GM21723 (cell line): Measurements from ENCODE around the gene PDLIM5.

Experiments used
- ATAC-seq: cut with Tn5 transposase; IDR thresholded peaks from one replicate; pipeline ENCODE4 v1.9.1; 2021; ENCODE audit warnings: mild to moderate bottlenecking, moderate library complexity; ENCODE audit not compliant: unreplicated experiment

PDLIM5 gene

GRCh38 chr4:94678896-94679295, 227.2 kb downstream of the PDLIM5 start:
- ATAC-seq: no peak

DNA sequence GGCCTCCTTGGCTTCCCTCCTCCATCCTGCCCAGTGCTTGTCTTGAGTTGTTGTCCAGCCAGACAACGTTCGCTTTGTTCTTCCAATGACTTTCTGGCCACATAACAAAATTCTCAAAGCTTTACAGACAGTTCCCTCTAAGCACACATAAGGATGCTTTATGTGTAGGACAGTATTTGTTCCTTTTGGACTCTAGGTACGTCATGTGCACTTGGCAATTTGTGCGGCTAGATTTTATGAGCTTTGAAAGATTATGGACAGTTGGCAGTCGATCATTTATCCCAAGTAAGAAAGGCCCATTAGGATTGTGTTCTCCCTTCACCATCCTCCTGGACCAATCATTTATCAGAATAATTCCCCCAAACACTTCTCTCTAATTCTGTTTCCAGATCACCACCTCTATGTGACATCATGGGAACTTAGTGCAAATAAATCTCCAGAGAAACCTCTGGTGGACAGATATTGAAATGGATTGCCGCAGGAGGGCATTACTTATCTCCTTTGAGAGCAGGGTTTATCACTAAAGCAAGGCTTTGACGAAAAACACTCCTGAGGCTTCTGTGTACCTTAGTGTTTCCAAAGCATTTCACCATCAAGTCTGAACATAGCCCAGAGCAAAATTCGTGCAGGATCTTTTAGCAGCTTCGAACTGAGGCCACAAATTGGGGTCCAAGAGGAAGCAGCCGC, 228.6 kb downstream of the PDLIM5 start:
- ATAC-seq: no peak

DNA sequence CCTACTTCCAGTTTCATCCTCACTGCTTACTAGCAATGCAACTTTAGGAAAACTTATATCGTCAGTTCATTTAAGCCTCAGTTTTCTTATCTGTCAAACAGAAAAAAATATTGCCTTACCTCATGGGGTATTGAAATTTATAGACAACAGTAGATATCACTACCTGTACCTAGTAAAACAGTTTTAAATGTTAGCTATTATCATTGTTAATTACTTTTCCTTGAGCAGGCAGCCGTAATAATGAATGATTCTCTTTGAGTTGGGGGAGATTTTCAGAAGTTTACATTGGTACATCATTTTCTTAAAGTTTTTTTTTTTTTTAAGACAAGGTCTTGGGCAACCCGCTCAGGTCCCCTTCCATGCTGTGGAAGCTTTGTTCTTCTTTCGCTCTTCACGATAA, 234.3 kb downstream of the PDLIM5 start:
- no peak for ATAC-seq

GRCh38 chr4:94689155-94689860, 237.6 kb downstream of the PDLIM5 start:
- ATAC-seq: no peak

DNA sequence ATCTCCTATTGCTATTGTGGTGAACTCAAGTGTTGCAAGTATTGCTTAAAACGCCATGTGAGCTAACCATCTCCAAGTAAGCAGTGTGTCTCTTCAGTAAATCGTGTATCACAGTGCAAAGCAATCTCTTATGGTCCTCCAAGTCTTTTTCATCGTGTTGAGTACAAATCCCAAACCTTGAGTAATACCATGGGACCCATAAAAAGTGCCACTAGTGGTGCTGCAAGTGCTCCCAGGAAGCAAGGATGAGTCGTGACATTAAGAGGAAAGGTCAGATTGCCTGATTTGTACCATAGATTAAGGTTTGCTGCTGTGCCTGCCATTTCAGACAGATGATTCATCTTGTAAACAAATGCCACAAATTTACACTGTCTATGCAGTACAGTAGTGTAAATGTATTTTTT, 239.1 kb downstream of the PDLIM5 start:
- ATAC-seq: no peak

- no peak for ATAC-seq
Measured at GRCh38 chr4:94691552-94691951, 239.8 kb downstream of the PDLIM5 start.

DNA sequence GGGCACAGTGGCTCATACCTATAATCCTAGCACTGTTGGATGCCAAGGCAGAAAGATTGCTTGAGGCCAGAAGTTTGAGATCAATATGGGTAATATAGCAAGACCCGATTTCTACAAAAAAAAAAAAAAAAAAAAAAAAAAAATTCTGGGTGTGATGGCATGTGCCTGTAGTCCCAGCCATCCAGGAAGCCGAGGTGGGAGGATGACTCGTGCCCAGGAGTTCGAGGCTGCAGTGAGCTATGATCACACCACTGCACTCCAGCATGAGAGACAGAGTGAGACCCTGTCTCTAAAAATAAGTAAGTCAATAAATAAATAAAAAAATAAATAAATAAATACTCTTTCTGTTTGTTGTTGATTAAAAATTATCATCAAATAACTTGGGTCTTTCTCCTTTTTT, 243.6 kb downstream of the PDLIM5 start:
- ATAC-seq: no peak

DNA sequence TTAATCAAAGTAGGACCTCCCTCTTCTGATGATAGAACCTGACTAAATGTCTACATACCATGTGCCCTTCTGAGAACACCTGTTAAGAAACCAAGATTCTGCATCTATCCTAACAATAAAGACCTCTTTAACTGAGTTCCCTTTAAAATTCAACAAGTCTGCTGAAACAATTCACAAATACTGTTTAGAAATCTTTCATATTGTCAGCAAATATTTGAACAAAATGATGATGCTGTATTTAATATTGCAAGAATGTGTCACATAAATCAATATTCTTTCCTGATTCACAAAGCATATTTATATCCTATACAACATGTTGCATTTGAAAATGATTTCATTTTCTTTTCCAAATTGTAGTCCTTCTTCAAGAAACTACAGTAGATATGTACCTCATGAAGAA, 246.4 kb downstream of the PDLIM5 start:
- ATAC-seq: no peak

DNA sequence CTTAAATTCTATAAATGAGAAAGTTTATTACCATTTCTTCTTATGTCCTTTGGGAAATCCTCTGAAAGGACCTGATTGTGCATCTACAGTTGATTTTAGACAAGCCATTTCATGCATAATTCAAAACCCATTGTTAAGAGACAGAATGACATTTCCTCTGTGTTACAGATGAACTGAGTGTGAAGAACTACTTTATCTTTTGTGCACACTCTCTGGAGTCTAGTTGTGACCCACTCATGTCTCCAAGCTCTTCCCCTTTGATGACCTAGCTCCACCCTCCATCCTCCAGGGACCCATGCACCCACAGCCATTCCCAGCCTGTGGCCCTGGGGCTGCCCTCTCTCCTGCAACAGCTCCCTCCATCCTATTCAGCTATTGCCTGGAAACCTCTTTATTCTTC, 248.6 kb downstream of the PDLIM5 start:
- ATAC-seq: no peak

GRCh38 chr4:94701631-94702300, 250.0 kb downstream of the PDLIM5 start:
- no peak for ATAC-seq

GRCh38 chr4:94711635-94712034, 259.9 kb downstream of the PDLIM5 start:
- no peak for ATAC-seq

DNA sequence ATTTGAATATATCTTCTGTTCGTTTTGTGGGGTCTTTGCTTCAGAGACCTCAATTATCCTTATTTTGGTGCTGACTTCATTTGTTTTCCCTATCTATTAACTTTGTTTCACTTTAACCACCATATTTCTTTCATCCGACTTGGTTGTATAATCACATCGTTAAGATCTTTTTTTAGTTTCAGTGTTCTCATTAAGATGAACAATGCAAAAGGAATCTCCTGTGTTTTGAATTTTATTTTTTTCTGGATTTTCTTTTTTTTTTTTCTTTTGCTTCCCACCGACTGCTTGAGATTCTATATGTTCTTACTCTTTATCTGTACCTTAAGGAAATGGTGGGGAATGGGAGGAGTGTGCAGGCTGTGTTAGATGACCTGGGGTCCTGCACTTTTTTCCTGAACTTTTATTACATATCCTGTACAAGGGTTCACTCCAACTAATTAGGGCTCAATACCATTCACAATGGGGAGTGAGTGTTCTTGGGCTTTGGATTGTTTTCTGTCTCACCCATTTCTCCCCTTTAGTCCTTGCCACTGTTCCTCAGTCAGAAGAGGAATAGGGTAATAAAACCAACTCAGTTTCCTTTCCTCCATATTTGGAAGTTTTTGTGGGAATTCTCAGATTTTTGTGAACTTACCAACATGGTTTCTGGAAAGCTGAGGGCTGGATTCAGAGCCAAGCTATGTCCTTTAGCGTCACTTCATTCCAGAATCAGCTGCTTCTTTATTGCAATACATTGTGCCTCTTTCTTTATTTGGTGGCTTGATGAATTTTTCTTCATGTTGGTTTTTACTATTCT, 262.8 kb downstream of the PDLIM5 start:
- no peak for ATAC-seq

- no peak for ATAC-seq
Measured at GRCh38 chr4:94715726-94716125, 264.0 kb downstream of the PDLIM5 start.
